Activated CD4-positive, alpha-beta T cell treated with anti-CD3 and anti-CD28 coated beads, Interleukin-2, amount 50 U/mL, for 4 hours (primary cell): ENCODE results near the gene PADI2.

Experiments
- DNase-seq, 2 experiments: peaks; one replicate each; pipeline ENCODE4 v3.0.0-alpha.2; 2020

PADI2 gene

GRCh38 chr1:17053086-17053684 is 66.1 kb downstream of the PADI2 start:
- DNase-seq = no peak

- no peak for DNase-seq
Measured at GRCh38 chr1:17052641-17053040, 66.6 kb downstream of the PADI2 start.

GRCh38 chr1:17052038-17052437 is 67.2 kb downstream of the PADI2 start:
- no peak for DNase-seq

GRCh38 chr1:17047924-17048323 is 71.3 kb downstream of the PADI2 start:
- no peak for DNase-seq

GRCh38 chr1:17046334-17046657 is 73.0 kb downstream of the PADI2 start:
- DNase-seq = no peak

GRCh38 chr1:17045634-17046333 is 73.5 kb downstream of the PADI2 start:
- DNase-seq = no peak

GRCh38 chr1:17045150-17045549 is 74.1 kb downstream of the PADI2 start:
- DNase-seq = no peak

- no peak for DNase-seq
Measured at GRCh38 chr1:17043676-17044075, 75.6 kb downstream of the PADI2 start.

- DNase-seq = no peak
Measured at GRCh38 chr1:17040135-17040534, 79.1 kb downstream of the PADI2 start.

GRCh38 chr1:17039522-17039921 is 79.7 kb downstream of the PADI2 start:
- DNase-seq = no peak

GRCh38 chr1:17033481-17033880 is 85.8 kb downstream of the PADI2 start:
- DNase-seq = no peak

- no peak for DNase-seq
Measured at GRCh38 chr1:17032741-17033140, 86.5 kb downstream of the PADI2 start.

GRCh38 chr1:17031436-17031835 is 87.8 kb downstream of the PADI2 start:
- DNase-seq = no peak

GRCh38 chr1:17030206-17030605 is 89.0 kb downstream of the PADI2 start:
- no peak for DNase-seq

- DNase-seq = no peak
Measured at GRCh38 chr1:17028662-17029188, 90.5 kb downstream of the PADI2 start.

GRCh38 chr1:17027900-17028299 is 91.4 kb downstream of the PADI2 start:
- no peak for DNase-seq

GRCh38 chr1:17027403-17027802 is 91.8 kb downstream of the PADI2 start:
- no peak for DNase-seq

- no peak for DNase-seq
Measured at GRCh38 chr1:17024721-17025120, 94.5 kb downstream of the PADI2 start.

- DNase-seq = no peak
Measured at GRCh38 chr1:17023573-17023972, 95.7 kb downstream of the PADI2 start.

GRCh38 chr1:17023102-17023501 is 96.1 kb downstream of the PADI2 start:
- no peak for DNase-seq

- no peak for DNase-seq
Measured at GRCh38 chr1:17021896-17022295, 97.4 kb downstream of the PADI2 start.

- DNase-seq = no peak
Measured at GRCh38 chr1:17020502-17020901, 98.7 kb downstream of the PADI2 start.

GRCh38 chr1:17018849-17019248 is 100.4 kb downstream of the PADI2 start:
- DNase-seq = no peak

GRCh38 chr1:17017435-17017834 is 101.8 kb downstream of the PADI2 start:
- DNase-seq = no peak
